GM23338 (cell line): ENCODE results near the gene SULT1C3. TPM values are rescaled to one million over a fixed set of nuclear protein-coding genes. Genes with fewer than 3 reads are reported as not detected.

ENCODE experiments used
- ATAC-seq: fragments of 200-7000 bp; cut with Tn5 transposase; 3 replicates; pipeline ENCODE4 v1.9.1; 2020
- DNase-seq: peaks from one replicate; pipeline ENCODE4 v3.0.0-alpha.2; 2015; ENCODE audit warnings: low spot score
- H2AFZ ChIP-seq: fragments of 200-600 bp; sonication (generic); 2 replicates; pipeline ENCODE4 v1.8.0; 2016; ENCODE audit warnings: antibody characterized with exemption, mild to moderate bottlenecking, moderate library complexity
- H3F3A ChIP-seq: fragments of 200-600 bp; sonication (generic); replicated peaks from 2 replicates; pipeline ENCODE4 v1.8.0; 2017; ENCODE audit warnings: antibody characterized with exemption, mixed run types, low read depth
- H3K27ac ChIP-seq: fragments of 200-600 bp; sonication (generic); 2 replicates; pipeline ENCODE4 v1.6.1; 2016; ENCODE audit warnings: low read depth
- H3K27me3 ChIP-seq: fragments of 200-600 bp; sonication (generic); 2 replicates; pipeline ENCODE4 v1.8.0; 2016; ENCODE audit warnings: mild to moderate bottlenecking, mixed run types, moderate library complexity; ENCODE audit not compliant: insufficient read depth
- H3K36me3 ChIP-seq: fragments of 200-600 bp; sonication (generic); 2 replicates; pipeline ENCODE4 v1.8.0; 2016; ENCODE audit warnings: mild to moderate bottlenecking; ENCODE audit not compliant: insufficient read depth
- H3K4me1 ChIP-seq: fragments of 200-600 bp; sonication (generic); 2 replicates; pipeline ENCODE4 v1.8.0; 2016; ENCODE audit warnings: mild to moderate bottlenecking, moderate library complexity; ENCODE audit not compliant: insufficient read depth
- H3K4me2 ChIP-seq: fragments of 200-600 bp; sonication (generic); 2 replicates; pipeline ENCODE4 v1.7.1; 2017; ENCODE audit warnings: mixed run types
- H3K4me3 ChIP-seq: fragments of 200-600 bp; sonication (generic); 2 replicates; pipeline ENCODE4 v1.6.1; 2016; ENCODE audit warnings: mixed run types
- H3K79me2 ChIP-seq: fragments of 200-600 bp; sonication (generic); replicated peaks from 2 replicates; pipeline ENCODE4 v1.8.0; 2017; ENCODE audit warnings: mild to moderate bottlenecking; ENCODE audit not compliant: insufficient read depth
- H3K9me2 ChIP-seq: fragments of 200-600 bp; sonication (generic); 2 replicates; pipeline ENCODE4 v1.8.0; 2017; ENCODE audit not compliant: insufficient read depth
- H4K20me1 ChIP-seq: fragments of 200-600 bp; sonication (generic); replicated peaks from 2 replicates; pipeline ENCODE4 v1.8.0; 2017; ENCODE audit warnings: mild to moderate bottlenecking; ENCODE audit not compliant: insufficient read depth
- H3K27ac Mint-ChIP-seq: 2 replicates; pipeline ENCODE4 v1.8.0; 2020; ENCODE audit warnings: inconsistent platforms, mild to moderate bottlenecking, moderate library complexity, mixed read lengths
- H3K27me3 Mint-ChIP-seq: 3 replicates; pipeline ENCODE4 v1.8.0; 2022; ENCODE audit warnings: low read depth, mild to moderate bottlenecking, moderate library complexity, mixed read lengths, inconsistent platforms; ENCODE audit not compliant: insufficient read depth, poor library complexity
- H3K36me3 Mint-ChIP-seq: 3 replicates; pipeline ENCODE4 v1.8.0; 2021; ENCODE audit warnings: low read depth, mild to moderate bottlenecking, inconsistent platforms, moderate library complexity, mixed read lengths
- H3K4me1 Mint-ChIP-seq: 3 replicates; pipeline ENCODE4 v1.8.0; 2020; ENCODE audit warnings: mild to moderate bottlenecking, inconsistent platforms, mixed read lengths
- H3K4me3 Mint-ChIP-seq: 3 replicates; pipeline ENCODE4 v1.8.0; 2021; ENCODE audit warnings: moderate library complexity, mild to moderate bottlenecking, inconsistent platforms, mixed read lengths
- H3K9me3 Mint-ChIP-seq: 3 replicates; pipeline ENCODE4 v1.8.0; 2020; ENCODE audit warnings: moderate library complexity, mild to moderate bottlenecking, inconsistent platforms, mixed read lengths
- POLR2AphosphoS5 ChIP-seq: IDR thresholded peaks from 2 replicates; pipeline ENCODE4 v1.6.1; 2016; ENCODE audit warnings: antibody characterized with exemption, low read depth
- ZNF331 ChIP-seq: fragments of 250-450 bp; sonication (Bioruptor Pico); IDR thresholded peaks from 2 replicates; pipeline ENCODE4 v1.5.0; 2020; ENCODE audit warnings: low read depth, mild to moderate bottlenecking, moderate library complexity
- polyA plus RNA-seq: library from polyadenylated mRNA; unstranded; fragments of >200 nt; fragmentation: Nextera tagmentation; extraction: Ambion mirVana; gene quantifications from 2 replicates; pipeline ENCODE4 v1.2.1, GENCODE V29; 2016
- total RNA-seq: library from RNA; depleted of rRNA; stranded (reverse); fragments of >200 nt; shearing (Covaris generic); gene quantifications from 2 replicates; pipeline ENCODE4 v1.2.3, GENCODE V29; 2014
- TF ChIP-seq, protein P1 (sequence below): fragments of 250-450 bp; sonication (Bioruptor Pico); IDR thresholded peaks from 2 replicates; pipeline ENCODE4 v1.5.0; 2020; ENCODE audit warnings: mild to moderate bottlenecking, moderate library complexity
- TF ChIP-seq, protein P2 (sequence below): IDR thresholded peaks from 2 replicates; pipeline ENCODE4 v1.6.1; 2016; ENCODE audit warnings: antibody characterized with exemption
- TF ChIP-seq, protein P3 (sequence below): IDR thresholded peaks from one replicate; pipeline ENCODE4 v1.6.1; 2018; ENCODE audit warnings: antibody characterized with exemption; ENCODE audit not compliant: unreplicated experiment
- TF ChIP-seq, protein P4 (sequence below), 2 experiments: fragments of 200-600 bp in 1 of 2; sonication (generic) in 1 of 2; conservative IDR thresholded peaks; 2 replicates each; pipeline versions ENCODE4 v1.5.1 to v1.6.1; 2016 to 2017; ENCODE audit warnings: antibody characterized with exemption in 2 of 2, low read depth in 2 of 2, mild to moderate bottlenecking in 2 of 2, moderate library complexity in 1 of 2

The SULT1C3 gene
- total and polyA plus RNA-seq, 2 experiments from 2014 or later, result not detected

DNA sequence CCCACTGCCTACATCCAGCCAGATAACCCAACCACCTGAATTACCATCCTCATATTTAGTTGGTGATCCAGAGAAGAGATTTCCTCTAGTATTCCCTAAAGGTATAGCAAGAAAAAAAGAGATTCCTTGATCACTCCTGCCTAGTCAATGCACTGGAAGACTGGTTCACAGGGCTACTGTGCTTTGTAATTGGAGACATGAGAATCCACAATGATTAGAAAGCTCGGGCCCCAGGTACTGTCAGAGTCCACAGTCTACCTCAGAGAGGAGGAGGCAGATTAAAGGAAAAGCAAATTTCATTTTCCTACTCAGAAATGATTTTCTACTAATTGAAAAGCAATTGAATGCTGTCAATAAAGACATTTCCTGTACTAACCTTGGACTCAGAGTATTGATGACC, 22.3 kb downstream of the SULT1C3 start:
- no peaks in the 10 kb centered on the region for H4K20me1 ChIP-seq
- no peak overlapping the region for H2AFZ ChIP-seq
- H3K27ac Mint-ChIP-seq, result no peak overlapping the region
- no peak overlapping the region for H3K4me3 Mint-ChIP-seq
- H3K27me3 Mint-ChIP-seq, result no peaks in the 10 kb centered on the region
- H3K36me3 ChIP-seq, result no peaks in the 10 kb centered on the region
- H3K79me2 ChIP-seq, result no peaks in the 10 kb centered on the region
- peaks cover 7% of the 10 kb centered on the region for H3K9me2 ChIP-seq
- no peaks in the 10 kb centered on the region for H3F3A ChIP-seq
- peaks cover 4% of the 10 kb centered on the region for H3K36me3 Mint-ChIP-seq
- H3K9me3 Mint-ChIP-seq, result peaks cover 13% of the 10 kb centered on the region
- TF ChIP-seq, protein P1, sequence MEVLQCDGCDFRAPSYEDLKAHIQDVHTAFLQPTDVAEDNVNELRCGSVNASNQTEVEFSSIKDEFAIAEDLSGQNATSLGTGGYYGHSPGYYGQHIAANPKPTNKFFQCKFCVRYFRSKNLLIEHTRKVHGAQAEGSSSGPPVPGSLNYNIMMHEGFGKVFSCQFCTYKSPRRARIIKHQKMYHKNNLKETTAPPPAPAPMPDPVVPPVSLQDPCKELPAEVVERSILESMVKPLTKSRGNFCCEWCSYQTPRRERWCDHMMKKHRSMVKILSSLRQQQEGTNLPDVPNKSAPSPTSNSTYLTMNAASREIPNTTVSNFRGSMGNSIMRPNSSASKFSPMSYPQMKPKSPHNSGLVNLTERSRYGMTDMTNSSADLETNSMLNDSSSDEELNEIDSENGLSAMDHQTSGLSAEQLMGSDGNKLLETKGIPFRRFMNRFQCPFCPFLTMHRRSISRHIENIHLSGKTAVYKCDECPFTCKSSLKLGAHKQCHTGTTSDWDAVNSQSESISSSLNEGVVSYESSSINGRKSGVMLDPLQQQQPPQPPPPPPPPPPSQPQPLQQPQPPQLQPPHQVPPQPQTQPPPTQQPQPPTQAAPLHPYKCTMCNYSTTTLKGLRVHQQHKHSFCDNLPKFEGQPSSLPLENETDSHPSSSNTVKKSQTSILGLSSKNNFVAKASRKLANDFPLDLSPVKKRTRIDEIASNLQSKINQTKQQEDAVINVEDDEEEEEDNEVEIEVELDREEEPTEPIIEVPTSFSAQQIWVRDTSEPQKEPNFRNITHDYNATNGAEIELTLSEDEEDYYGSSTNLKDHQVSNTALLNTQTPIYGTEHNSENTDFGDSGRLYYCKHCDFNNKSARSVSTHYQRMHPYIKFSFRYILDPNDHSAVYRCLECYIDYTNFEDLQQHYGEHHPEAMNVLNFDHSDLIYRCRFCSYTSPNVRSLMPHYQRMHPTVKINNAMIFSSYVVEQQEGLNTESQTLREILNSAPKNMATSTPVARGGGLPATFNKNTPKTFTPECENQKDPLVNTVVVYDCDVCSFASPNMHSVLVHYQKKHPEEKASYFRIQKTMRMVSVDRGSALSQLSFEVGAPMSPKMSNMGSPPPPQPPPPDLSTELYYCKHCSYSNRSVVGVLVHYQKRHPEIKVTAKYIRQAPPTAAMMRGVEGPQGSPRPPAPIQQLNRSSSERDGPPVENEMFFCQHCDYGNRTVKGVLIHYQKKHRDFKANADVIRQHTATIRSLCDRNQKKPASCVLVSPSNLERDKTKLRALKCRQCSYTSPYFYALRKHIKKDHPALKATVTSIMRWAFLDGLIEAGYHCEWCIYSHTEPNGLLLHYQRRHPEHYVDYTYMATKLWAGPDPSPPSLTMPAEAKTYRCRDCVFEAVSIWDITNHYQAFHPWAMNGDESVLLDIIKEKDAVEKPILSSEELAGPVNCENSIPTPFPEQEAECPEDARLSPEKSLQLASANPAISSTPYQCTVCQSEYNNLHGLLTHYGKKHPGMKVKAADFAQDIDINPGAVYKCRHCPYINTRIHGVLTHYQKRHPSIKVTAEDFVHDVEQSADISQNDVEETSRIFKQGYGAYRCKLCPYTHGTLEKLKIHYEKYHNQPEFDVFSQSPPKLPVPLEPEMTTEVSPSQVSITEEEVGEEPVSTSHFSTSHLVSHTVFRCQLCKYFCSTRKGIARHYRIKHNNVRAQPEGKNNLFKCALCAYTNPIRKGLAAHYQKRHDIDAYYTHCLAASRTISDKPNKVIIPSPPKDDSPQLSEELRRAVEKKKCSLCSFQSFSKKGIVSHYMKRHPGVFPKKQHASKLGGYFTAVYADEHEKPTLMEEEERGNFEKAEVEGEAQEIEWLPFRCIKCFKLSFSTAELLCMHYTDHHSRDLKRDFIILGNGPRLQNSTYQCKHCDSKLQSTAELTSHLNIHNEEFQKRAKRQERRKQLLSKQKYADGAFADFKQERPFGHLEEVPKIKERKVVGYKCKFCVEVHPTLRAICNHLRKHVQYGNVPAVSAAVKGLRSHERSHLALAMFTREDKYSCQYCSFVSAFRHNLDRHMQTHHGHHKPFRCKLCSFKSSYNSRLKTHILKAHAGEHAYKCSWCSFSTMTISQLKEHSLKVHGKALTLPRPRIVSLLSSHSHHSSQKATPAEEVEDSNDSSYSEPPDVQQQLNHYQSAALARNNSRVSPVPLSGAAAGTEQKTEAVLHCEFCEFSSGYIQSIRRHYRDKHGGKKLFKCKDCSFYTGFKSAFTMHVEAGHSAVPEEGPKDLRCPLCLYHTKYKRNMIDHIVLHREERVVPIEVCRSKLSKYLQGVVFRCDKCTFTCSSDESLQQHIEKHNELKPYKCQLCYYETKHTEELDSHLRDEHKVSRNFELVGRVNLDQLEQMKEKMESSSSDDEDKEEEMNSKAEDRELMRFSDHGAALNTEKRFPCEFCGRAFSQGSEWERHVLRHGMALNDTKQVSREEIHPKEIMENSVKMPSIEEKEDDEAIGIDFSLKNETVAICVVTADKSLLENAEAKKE (CRISPR knock-in tag), result no peak
- TF ChIP-seq ZNF331, result no peak
- TF ChIP-seq, protein P2, sequence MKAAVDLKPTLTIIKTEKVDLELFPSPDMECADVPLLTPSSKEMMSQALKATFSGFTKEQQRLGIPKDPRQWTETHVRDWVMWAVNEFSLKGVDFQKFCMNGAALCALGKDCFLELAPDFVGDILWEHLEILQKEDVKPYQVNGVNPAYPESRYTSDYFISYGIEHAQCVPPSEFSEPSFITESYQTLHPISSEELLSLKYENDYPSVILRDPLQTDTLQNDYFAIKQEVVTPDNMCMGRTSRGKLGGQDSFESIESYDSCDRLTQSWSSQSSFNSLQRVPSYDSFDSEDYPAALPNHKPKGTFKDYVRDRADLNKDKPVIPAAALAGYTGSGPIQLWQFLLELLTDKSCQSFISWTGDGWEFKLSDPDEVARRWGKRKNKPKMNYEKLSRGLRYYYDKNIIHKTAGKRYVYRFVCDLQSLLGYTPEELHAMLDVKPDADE, result no peak
- TF ChIP-seq, protein P3, sequence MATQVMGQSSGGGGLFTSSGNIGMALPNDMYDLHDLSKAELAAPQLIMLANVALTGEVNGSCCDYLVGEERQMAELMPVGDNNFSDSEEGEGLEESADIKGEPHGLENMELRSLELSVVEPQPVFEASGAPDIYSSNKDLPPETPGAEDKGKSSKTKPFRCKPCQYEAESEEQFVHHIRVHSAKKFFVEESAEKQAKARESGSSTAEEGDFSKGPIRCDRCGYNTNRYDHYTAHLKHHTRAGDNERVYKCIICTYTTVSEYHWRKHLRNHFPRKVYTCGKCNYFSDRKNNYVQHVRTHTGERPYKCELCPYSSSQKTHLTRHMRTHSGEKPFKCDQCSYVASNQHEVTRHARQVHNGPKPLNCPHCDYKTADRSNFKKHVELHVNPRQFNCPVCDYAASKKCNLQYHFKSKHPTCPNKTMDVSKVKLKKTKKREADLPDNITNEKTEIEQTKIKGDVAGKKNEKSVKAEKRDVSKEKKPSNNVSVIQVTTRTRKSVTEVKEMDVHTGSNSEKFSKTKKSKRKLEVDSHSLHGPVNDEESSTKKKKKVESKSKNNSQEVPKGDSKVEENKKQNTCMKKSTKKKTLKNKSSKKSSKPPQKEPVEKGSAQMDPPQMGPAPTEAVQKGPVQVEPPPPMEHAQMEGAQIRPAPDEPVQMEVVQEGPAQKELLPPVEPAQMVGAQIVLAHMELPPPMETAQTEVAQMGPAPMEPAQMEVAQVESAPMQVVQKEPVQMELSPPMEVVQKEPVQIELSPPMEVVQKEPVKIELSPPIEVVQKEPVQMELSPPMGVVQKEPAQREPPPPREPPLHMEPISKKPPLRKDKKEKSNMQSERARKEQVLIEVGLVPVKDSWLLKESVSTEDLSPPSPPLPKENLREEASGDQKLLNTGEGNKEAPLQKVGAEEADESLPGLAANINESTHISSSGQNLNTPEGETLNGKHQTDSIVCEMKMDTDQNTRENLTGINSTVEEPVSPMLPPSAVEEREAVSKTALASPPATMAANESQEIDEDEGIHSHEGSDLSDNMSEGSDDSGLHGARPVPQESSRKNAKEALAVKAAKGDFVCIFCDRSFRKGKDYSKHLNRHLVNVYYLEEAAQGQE, result no peak
- TF ChIP-seq, protein P4, sequence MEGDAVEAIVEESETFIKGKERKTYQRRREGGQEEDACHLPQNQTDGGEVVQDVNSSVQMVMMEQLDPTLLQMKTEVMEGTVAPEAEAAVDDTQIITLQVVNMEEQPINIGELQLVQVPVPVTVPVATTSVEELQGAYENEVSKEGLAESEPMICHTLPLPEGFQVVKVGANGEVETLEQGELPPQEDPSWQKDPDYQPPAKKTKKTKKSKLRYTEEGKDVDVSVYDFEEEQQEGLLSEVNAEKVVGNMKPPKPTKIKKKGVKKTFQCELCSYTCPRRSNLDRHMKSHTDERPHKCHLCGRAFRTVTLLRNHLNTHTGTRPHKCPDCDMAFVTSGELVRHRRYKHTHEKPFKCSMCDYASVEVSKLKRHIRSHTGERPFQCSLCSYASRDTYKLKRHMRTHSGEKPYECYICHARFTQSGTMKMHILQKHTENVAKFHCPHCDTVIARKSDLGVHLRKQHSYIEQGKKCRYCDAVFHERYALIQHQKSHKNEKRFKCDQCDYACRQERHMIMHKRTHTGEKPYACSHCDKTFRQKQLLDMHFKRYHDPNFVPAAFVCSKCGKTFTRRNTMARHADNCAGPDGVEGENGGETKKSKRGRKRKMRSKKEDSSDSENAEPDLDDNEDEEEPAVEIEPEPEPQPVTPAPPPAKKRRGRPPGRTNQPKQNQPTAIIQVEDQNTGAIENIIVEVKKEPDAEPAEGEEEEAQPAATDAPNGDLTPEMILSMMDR (conservative IDR thresholded peaks at IDR 0.05; ENCODE audit: low read depth in 2 of 2), result no peak
- TF ChIP-seq POLR2AphosphoS5, result no peak
- DNase-seq (no peak), ATAC-seq (no peak)
- peaks cover 3% of the 10 kb centered on the region; the same call in 1 of the 3 replicates for H3K4me1 Mint-ChIP-seq
- H3K27ac ChIP-seq, result no peak overlapping the region
- no peak overlapping the region for H3K4me2 ChIP-seq
- no peaks in the 10 kb centered on the region for H3K27me3 ChIP-seq
- no peak overlapping the region for H3K4me3 ChIP-seq
- H3K4me1 ChIP-seq, result peaks cover 4% of the 10 kb centered on the region; the same call in 1 of the 2 replicates
